Measurements from ENCODE around the gene ADRA2B. TPM values are rescaled to one million over a fixed set of nuclear protein-coding genes. Genes with fewer than 3 reads are reported as not detected.

ADRA2B gene
- total RNA-seq, 2 donors from 2014 or later, result 3.5 to 4.5 TPM

DNA sequence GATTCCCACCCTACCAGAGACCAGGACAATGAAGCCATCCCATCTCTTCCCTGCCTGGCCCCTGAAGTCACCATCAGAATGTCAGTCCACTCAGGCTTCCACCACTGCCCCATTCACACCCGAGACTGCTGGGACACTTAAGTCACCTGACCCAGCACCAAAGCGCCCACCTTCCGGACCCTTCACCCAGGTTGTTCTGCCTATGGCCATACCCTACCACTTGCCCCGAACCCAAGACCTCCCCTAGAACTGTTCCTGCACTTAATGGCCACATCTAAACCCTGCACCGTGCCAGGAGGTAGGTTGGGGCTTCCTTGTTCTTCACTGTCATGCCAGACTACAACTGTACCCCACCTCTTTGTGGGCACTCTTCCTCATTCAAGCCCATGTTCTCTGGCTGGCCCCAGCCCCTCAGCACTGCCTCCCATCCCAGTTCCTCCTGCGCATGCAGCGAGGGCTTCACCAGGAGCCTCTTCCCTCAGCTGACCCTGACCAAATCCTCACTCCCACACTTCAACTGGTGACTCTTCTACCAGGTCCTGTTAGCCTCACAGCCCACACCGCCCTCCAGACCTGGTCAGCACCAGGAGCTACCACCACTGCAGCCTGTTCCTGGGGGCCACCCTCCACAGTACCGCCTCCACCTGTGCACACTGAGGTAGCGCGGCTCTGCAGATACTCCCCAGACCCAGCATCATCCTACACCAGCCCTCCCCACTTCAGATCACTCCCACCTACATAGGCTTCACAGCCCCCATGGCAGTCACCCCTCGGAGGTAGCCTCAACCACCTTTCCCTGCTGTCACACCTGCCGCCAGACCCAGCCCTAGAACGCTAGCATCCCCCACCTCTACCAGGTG, 8.3 kb upstream of the ADRA2B start:
- H3K4me3 ChIP-seq, result no peak overlapping the region
- TF ChIP-seq, protein P1, sequence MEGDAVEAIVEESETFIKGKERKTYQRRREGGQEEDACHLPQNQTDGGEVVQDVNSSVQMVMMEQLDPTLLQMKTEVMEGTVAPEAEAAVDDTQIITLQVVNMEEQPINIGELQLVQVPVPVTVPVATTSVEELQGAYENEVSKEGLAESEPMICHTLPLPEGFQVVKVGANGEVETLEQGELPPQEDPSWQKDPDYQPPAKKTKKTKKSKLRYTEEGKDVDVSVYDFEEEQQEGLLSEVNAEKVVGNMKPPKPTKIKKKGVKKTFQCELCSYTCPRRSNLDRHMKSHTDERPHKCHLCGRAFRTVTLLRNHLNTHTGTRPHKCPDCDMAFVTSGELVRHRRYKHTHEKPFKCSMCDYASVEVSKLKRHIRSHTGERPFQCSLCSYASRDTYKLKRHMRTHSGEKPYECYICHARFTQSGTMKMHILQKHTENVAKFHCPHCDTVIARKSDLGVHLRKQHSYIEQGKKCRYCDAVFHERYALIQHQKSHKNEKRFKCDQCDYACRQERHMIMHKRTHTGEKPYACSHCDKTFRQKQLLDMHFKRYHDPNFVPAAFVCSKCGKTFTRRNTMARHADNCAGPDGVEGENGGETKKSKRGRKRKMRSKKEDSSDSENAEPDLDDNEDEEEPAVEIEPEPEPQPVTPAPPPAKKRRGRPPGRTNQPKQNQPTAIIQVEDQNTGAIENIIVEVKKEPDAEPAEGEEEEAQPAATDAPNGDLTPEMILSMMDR (IDR thresholded peaks at IDR 0.05), result no peak
- DNase-seq (ENCODE audit: low spot score) (no peak), ATAC-seq (ENCODE audit: insufficient number of reproducible peaks, low FRiP score, low read depth) (no peak)
- no peaks in the 10 kb centered on the region for H3K9me3 ChIP-seq
- no peaks in the 10 kb centered on the region for H3K36me3 ChIP-seq
- H3K4me1 ChIP-seq (ENCODE audit: control insufficient read depth in 1 of 2, low read depth in 2 of 2), result no peaks in the 10 kb centered on the region
- no peaks in the 10 kb centered on the region for H3K27me3 ChIP-seq (replicated peaks; ENCODE audit: insufficient read depth)
- no peak overlapping the region for H3K27ac ChIP-seq

DNA sequence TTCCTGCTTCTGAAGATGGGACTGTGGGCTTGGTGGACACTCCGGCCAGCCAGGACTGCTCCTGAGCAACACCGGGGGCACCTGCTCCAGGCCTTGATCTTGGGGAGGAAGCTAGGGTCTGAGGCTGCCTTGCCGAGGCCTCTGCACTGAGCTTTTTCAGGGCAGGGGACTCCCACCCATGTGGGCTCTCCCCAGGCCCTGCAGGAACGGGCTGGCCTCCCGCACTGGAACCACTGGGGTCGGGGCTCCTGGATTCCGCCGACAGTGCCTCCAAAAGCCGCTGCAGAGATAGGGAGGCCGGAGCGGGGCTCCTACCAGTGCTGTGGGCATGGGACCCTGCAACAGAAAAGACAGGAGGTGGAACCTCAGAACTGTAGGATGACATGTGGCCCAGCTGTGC, 7.6 kb upstream of the ADRA2B start:
- Histone ChIP-seq H3K27ac (no peak overlapping the region), H3K27me3 (replicated peaks; ENCODE audit: insufficient read depth) (no peaks in the 10 kb centered on the region), H3K36me3 (no peaks in the 10 kb centered on the region), H3K9me3 (no peaks in the 10 kb centered on the region), H3K4me3 (no peak overlapping the region), H3K4me1 (ENCODE audit: control insufficient read depth in 1 of 2, low read depth in 2 of 2) (no peaks in the 10 kb centered on the region)
- DNase-seq (ENCODE audit: low spot score), result no peak
- TF ChIP-seq, protein P1 (IDR thresholded peaks at IDR 0.05), result no peak
- ATAC-seq (ENCODE audit: insufficient number of reproducible peaks, low FRiP score, low read depth), result no peak

DNA sequence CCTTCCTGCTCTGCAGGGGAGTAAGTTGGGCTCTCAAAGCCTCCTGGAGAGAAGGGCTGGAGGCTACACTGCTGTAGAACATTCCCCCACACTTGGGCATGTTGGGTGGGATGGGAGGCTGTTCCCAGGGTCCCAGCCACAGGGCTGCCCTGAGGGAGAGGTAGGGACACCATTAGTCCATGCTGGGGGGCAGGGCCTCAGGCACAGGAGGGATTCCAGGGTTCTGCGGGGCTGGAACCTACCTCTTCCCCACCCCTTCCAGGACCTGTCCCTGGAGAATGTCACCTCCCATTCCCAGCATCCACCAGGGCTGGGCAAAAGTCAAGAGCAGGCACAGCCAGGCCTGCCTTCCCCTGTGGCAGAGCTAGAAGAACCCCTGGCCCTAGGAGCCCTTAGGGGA, 6.9 kb upstream of the ADRA2B start:
- H3K9me3 ChIP-seq, result no peaks in the 10 kb centered on the region
- H3K4me3 ChIP-seq, result no peak overlapping the region
- ATAC-seq (ENCODE audit: insufficient number of reproducible peaks, low FRiP score, low read depth) (no peak), DNase-seq (ENCODE audit: low spot score) (no peak)
- H3K4me1 ChIP-seq (ENCODE audit: control insufficient read depth in 1 of 2, low read depth in 2 of 2), result no peaks in the 10 kb centered on the region
- H3K36me3 ChIP-seq, result no peaks in the 10 kb centered on the region
- no peak overlapping the region for H3K27ac ChIP-seq
- no peaks in the 10 kb centered on the region for H3K27me3 ChIP-seq (replicated peaks; ENCODE audit: insufficient read depth)
- TF ChIP-seq, protein P1 (IDR thresholded peaks at IDR 0.05), result no peak

DNA sequence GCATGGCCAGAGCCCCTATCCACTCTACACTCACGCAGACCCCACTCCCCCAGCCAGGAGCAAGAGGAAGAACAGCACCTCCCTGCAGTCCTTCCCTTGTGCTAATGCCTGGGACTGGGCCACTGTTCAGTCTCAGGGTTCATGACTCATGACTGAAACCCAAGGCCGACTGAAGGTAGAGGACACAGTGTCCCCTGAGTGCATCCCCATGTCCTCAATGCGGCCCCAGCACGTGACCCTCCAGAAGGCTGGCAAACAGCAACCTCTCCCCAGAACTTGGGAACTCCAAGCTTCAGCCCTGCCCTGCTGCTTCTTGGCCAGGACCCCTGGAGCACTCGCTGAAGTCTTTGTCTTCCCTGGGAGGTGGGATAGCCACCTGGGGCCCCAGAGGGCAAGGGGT, 6.0 kb upstream of the ADRA2B start:
- Histone ChIP-seq H3K36me3 (no peaks in the 10 kb centered on the region), H3K4me3 (no peak overlapping the region), H3K9me3 (no peaks in the 10 kb centered on the region), H3K27ac (no peak overlapping the region), H3K4me1 (ENCODE audit: control insufficient read depth in 1 of 2, low read depth in 2 of 2) (peaks cover 0 to under 1% of the 10 kb centered on the region in 2 donors), H3K27me3 (replicated peaks; ENCODE audit: insufficient read depth) (no peaks in the 10 kb centered on the region)
- DNase-seq (ENCODE audit: low spot score) (no peak), ATAC-seq (ENCODE audit: insufficient number of reproducible peaks, low FRiP score, low read depth) (no peak)
- TF ChIP-seq, protein P1 (IDR thresholded peaks at IDR 0.05), result no peak

DNA sequence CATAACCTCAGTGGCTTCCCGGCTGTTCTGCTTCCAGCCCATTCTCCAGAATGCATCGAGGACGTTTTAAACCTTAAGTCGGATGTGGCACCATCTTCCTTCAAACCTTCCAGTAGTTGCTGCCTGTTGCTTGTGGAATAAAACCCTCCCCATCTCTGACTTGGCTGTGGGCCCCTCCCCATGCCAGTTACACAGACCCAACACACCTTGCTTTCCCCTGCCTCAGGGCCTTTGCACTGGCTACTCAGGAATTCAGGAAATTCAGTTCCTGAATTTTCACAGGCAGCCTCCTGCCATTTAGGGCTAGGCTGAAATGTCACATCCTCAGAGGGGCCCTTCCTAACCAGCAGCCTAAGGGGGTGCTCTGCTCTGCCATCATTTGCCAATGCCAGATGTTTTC, 5.0 kb upstream of the ADRA2B start:
- Histone ChIP-seq H3K27me3 (replicated peaks; ENCODE audit: insufficient read depth) (no peaks in the 10 kb centered on the region), H3K36me3 (no peaks in the 10 kb centered on the region), H3K4me3 (no peak overlapping the region), H3K4me1 (ENCODE audit: control insufficient read depth in 1 of 2, low read depth in 2 of 2) (peaks cover 0 to 9% of the 10 kb centered on the region in 2 donors), H3K9me3 (no peaks in the 10 kb centered on the region), H3K27ac (no peak overlapping the region)
- ATAC-seq (ENCODE audit: insufficient number of reproducible peaks, low FRiP score, low read depth) (no peak), DNase-seq (ENCODE audit: low spot score) (no peak)
- TF ChIP-seq, protein P1 (IDR thresholded peaks at IDR 0.05), result no peak

All from thoracic aorta (tissue), 2 donors.